ENCODE measurements around the gene NCOR1.

NCOR1 gene

DNA sequence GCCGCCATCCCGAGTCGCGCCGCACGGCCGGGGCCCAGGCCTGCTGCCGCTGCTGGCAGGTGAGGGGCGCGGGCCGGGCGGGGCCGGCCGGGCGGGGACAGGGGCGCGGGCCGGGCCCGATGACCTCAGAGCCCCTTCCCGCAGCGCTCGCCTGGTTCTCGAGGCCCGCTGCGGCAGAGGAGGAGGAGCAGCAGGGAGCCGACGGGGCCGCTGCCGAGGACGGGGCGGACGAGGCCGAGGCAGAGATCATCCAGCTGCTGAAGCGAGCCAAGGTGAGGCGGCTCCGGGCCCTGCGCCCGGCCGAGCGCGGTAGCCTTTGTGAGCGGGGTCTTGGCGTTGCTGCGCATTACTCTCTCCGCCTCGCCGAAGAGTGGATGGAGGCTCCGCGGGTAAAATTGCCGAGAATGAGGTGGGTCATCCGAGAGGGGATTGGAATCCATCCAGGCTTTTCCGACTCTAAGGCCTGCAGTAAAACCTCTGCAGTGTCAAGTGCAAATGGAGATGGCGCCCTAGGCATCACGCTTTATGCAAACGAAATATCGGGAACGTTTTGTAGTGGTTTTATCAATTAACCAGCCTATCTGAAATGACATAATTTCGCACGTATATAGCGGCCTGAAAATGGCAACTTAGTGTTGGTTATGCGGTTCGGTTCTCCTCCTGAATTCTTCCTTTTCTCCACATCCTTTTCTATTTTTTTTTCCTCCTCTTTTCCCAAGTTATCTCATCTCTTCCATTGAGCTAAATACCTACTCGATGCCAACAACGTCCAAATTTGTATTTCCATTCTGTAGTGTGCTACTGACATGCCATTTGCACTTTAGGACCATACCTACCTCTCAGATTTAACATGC is 215.1 kb downstream of the NCOR1 start:
- H3K27me3 ChIP-seq (ENCODE audit: control insufficient read depth in 1 of 2, insufficient read depth in 2 of 2, low read length in 2 of 2): no peaks in the 10 kb centered on the region
- peaks cover 0 to 14% of the 10 kb centered on the region in 2 donors for H3K9me3 ChIP-seq (ENCODE audit: control insufficient read depth in 1 of 2, low read length in 2 of 2)
- H3K36me3 ChIP-seq (ENCODE audit: control insufficient read depth in 1 of 2, insufficient read depth in 2 of 2, low read length in 2 of 2): peaks cover 30 to 38% of the 10 kb centered on the region in 2 donors
- peaks cover 10 to 17% of the 10 kb centered on the region in 2 donors for H3K4me1 ChIP-seq (ENCODE audit: control insufficient read depth in 1 of 2, insufficient read depth in 2 of 2, low read length in 2 of 2)
- H3K27ac ChIP-seq (ENCODE audit: low read depth, low read length): peak overlapping the region; percentile 98
- H3K9ac ChIP-seq (ENCODE audit: low read depth in 1 of 2, low read length in 2 of 2): peak overlapping the region; percentile 87 to 88
- peak overlapping the region; percentile 86 to 91 for H3K4me3 ChIP-seq (ENCODE audit: low read depth in 1 of 2, low read length in 2 of 2)

DNA sequence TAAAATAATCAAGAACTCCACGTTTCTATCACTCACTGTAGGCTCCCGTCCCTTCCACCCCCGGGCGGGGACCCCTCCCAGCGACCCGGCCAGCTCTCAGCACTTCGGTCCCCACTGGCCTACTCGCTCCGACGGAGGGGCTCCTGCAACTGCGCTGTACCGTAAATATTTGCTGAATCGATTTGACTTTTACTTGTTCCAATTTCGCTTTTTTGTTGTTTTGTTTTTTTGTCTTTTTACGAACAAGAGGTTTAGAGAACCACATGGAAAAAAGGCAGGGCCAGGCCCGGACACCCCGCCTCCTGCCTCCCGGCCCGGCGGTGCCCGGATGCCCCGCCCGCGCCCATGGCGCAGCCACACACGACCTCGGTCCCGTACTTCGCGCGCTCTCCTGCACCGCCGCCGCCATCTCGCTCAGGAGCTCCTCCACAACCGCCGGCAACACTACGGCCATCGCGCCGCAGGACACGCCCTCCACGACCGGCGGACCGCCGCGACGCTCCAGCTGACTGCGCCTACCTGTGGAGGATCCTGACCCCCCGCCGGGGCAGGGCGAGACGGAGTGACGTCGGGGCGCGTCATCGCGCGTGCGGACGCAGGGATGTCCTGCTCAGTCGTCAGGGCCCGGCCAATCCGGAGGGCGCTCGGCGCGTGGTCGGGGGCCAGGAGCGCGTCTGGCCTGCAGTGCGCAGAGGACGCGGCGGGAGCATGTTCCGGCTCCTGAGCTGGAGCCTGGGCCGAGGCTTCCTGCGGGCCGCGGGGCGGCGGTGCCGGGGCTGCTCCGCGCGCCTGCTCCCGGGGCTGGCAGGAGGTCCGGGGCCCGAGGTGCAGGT is 216.0 kb downstream of the NCOR1 start, which contains the start of the genes TTC19 and ZSWIM7:
TTC19 (plus strand) TSS at position 684 of the 833 bp plus-strand sequence; CDS start at position 709, 25 bp downstream.
ZSWIM7 (minus strand) TSS at position 564 of the 833 bp plus-strand sequence; CDS start at position 454, 110 bp downstream.
- Histone ChIP-seq H3K4me3 (ENCODE audit: low read depth in 1 of 2, low read length in 2 of 2) (peak within 1 kb of the TSS; percentile 86 to 91), H3K27ac (ENCODE audit: low read depth, low read length) (peak within 1 kb of the TSS; percentile 98), H3K27me3 (ENCODE audit: control insufficient read depth in 1 of 2, insufficient read depth in 2 of 2, low read length in 2 of 2) (no peaks in the 10 kb centered on the region), H3K4me1 (ENCODE audit: control insufficient read depth in 1 of 2, insufficient read depth in 2 of 2, low read length in 2 of 2) (peaks cover 10 to 17% of the 10 kb centered on the region in 2 donors), H3K9me3 (ENCODE audit: control insufficient read depth in 1 of 2, low read length in 2 of 2) (peaks cover 0 to 14% of the 10 kb centered on the region in 2 donors), H3K36me3 (ENCODE audit: control insufficient read depth in 1 of 2, insufficient read depth in 2 of 2, low read length in 2 of 2) (peaks cover 22 to 30% of the 10 kb centered on the region in 2 donors), H3K9ac (ENCODE audit: low read depth in 1 of 2, low read length in 2 of 2) (peak within 1 kb of the TSS; percentile 87 to 88)

DNA sequence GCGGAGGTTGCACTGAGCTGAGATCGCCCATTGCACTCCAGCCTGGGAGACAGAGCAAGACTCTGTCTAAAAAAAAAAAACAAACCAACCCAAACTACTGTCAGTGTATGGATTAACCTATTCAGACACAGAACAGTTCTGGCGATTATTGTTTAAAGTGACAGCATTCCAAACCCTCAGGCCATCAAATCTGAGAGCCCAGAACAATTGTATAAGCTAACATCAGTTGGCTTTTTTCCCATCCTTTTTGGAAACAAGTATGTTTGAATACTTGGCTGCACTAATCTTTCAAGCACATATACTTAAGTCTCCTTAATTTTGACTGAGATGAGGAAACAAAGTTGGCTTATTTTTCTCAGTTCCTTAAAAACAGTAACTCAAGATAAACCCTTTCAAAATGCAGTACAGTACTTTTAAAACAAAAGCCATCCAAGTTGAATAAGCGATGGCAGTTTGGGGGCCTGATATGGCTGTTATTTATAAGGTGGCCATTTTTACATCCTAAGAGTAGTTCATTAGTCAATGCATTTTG is 217.2 kb downstream of the NCOR1 start:
- Histone ChIP-seq H3K4me3 (ENCODE audit: low read depth in 1 of 2, low read length in 2 of 2) (no peak overlapping the region), H3K9me3 (ENCODE audit: control insufficient read depth in 1 of 2, low read length in 2 of 2) (peaks cover 0 to 14% of the 10 kb centered on the region in 2 donors), H3K27ac (ENCODE audit: low read depth, low read length) (no peak overlapping the region), H3K36me3 (ENCODE audit: control insufficient read depth in 1 of 2, insufficient read depth in 2 of 2, low read length in 2 of 2) (peaks cover 15 to 19% of the 10 kb centered on the region in 2 donors), H3K4me1 (ENCODE audit: control insufficient read depth in 1 of 2, insufficient read depth in 2 of 2, low read length in 2 of 2) (peaks cover 10 to 17% of the 10 kb centered on the region in 2 donors), H3K9ac (ENCODE audit: low read depth in 1 of 2, low read length in 2 of 2) (peak overlapping the region in 1 of 2 donors; percentile 88), H3K27me3 (ENCODE audit: control insufficient read depth in 1 of 2, insufficient read depth in 2 of 2, low read length in 2 of 2) (no peaks in the 10 kb centered on the region)

DNA sequence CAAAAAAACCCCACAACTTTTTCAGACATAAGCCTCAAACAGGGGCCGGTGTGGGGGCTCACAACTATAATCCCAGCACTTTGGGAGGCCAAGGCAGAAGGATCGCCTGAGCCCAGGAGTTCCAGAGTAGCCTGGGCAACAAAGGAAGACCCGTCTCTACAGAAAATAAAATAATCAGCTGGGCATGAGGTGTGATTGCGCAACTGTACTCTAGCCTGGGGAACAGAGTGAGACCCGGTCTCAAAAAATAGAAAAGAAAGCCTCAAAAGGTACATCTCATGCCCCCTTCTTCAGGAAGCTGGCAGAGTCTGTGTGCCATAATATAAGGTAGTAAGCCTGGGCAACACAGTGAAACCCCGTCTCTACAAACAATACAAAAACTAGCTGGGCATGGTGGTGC is 219.0 kb downstream of the NCOR1 start:
- Histone ChIP-seq H3K27me3 (ENCODE audit: control insufficient read depth in 1 of 2, insufficient read depth in 2 of 2, low read length in 2 of 2) (no peaks in the 10 kb centered on the region), H3K4me1 (ENCODE audit: control insufficient read depth in 1 of 2, insufficient read depth in 2 of 2, low read length in 2 of 2) (peaks cover 9 to 14% of the 10 kb centered on the region in 2 donors), H3K9me3 (ENCODE audit: control insufficient read depth in 1 of 2, low read length in 2 of 2) (peaks cover 0 to 1% of the 10 kb centered on the region in 2 donors), H3K36me3 (ENCODE audit: control insufficient read depth in 1 of 2, insufficient read depth in 2 of 2, low read length in 2 of 2) (peaks cover under 1% of the 10 kb centered on the region in 2 donors), H3K9ac (ENCODE audit: low read depth in 1 of 2, low read length in 2 of 2) (no peak overlapping the region), H3K27ac (ENCODE audit: low read depth, low read length) (no peak overlapping the region), H3K4me3 (ENCODE audit: low read depth in 1 of 2, low read length in 2 of 2) (no peak overlapping the region)

- peaks cover 12 to 40% of the 10 kb centered on the region in 2 donors for H3K36me3 ChIP-seq (ENCODE audit: control insufficient read depth in 1 of 2, insufficient read depth in 2 of 2, low read length in 2 of 2)
- no peak overlapping the region for H3K9ac ChIP-seq (ENCODE audit: low read depth in 1 of 2, low read length in 2 of 2)
- no peak overlapping the region for H3K4me3 ChIP-seq (ENCODE audit: low read depth in 1 of 2, low read length in 2 of 2)
- H3K9me3 ChIP-seq (ENCODE audit: control insufficient read depth in 1 of 2, low read length in 2 of 2): no peaks in the 10 kb centered on the region
- no peak overlapping the region for H3K27ac ChIP-seq (ENCODE audit: low read depth, low read length)
- H3K4me1 ChIP-seq (ENCODE audit: control insufficient read depth in 1 of 2, insufficient read depth in 2 of 2, low read length in 2 of 2): no peaks in the 10 kb centered on the region
- no peaks in the 10 kb centered on the region for H3K27me3 ChIP-seq (ENCODE audit: control insufficient read depth in 1 of 2, insufficient read depth in 2 of 2, low read length in 2 of 2)
Measured at GRCh38 chr17:15981646-15982580, 233.4 kb downstream of the NCOR1 start.

DNA sequence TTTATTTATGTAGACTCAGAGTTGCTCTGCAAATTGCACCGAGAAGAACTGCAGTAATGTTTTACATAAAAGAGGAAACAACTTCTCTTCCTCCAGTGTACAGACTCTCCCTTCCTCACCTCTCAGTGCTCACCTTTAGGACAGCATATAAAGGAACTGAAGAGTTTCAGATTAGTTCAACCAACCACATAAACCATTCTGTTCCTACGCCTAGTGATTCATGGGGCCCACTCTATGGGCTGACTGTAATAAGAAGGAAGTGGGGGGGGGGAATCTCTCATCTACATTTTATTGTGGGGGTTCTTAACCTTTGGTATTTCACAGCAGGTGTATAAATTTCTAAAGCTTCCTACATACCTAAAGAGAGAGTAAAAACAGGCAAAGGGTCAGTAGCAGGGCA is 234.1 kb downstream of the NCOR1 start:
- Histone ChIP-seq H3K4me1 (ENCODE audit: control insufficient read depth in 1 of 2, insufficient read depth in 2 of 2, low read length in 2 of 2) (no peaks in the 10 kb centered on the region), H3K9me3 (ENCODE audit: control insufficient read depth in 1 of 2, low read length in 2 of 2) (no peaks in the 10 kb centered on the region), H3K27me3 (ENCODE audit: control insufficient read depth in 1 of 2, insufficient read depth in 2 of 2, low read length in 2 of 2) (no peaks in the 10 kb centered on the region), H3K9ac (ENCODE audit: low read depth in 1 of 2, low read length in 2 of 2) (no peak overlapping the region), H3K4me3 (ENCODE audit: low read depth in 1 of 2, low read length in 2 of 2) (no peak overlapping the region), H3K36me3 (ENCODE audit: control insufficient read depth in 1 of 2, insufficient read depth in 2 of 2, low read length in 2 of 2) (peaks cover 18 to 47% of the 10 kb centered on the region in 2 donors), H3K27ac (ENCODE audit: low read depth, low read length) (no peak overlapping the region)

Measured in duodenal mucosa (tissue), 2 donors.